Activated T-helper 1 cell treated with anti-CD3 and anti-CD28 coated beads, Interleukin-12 subunit alpha, Interleukin-12 subunit beta, Interleukin-2, Interleukin-4 antibody, amounts not matched to agents 30 ng/mL and 10 ng/mL and 1 ng/mL, durations not matched to agents 14 hours and 24 hours and 36 hours (primary cell): ENCODE results near the gene TMEM115. TPM values are rescaled to one million over a fixed set of nuclear protein-coding genes. Genes with fewer than 3 reads are reported as not detected.

Source experiments
- DNase-seq: peaks from one replicate; pipeline ENCODE4 v3.0.0; 2021; ENCODE audit warnings: low spot score
- H3K27ac Mint-ChIP-seq: one replicate; pipeline ENCODE4 v1.8.0; 2021; ENCODE audit warnings: mild to moderate bottlenecking, mixed read lengths
- H3K27me3 Mint-ChIP-seq: one replicate; pipeline ENCODE4 v1.8.0; 2022; ENCODE audit warnings: mild to moderate bottlenecking, moderate library complexity, mixed read lengths; ENCODE audit not compliant: insufficient read depth
- H3K36me3 Mint-ChIP-seq: one replicate; pipeline ENCODE4 v1.8.0; 2021; ENCODE audit warnings: low read depth, mixed read lengths
- H3K4me1 Mint-ChIP-seq: one replicate; pipeline ENCODE4 v1.8.0; 2021; ENCODE audit warnings: low read depth, mixed read lengths
- H3K4me3 Mint-ChIP-seq: one replicate; pipeline ENCODE4 v1.8.0; 2021; ENCODE audit warnings: mild to moderate bottlenecking, moderate library complexity, mixed read lengths
- H3K9me3 Mint-ChIP-seq: one replicate; pipeline ENCODE4 v1.8.0; 2021; ENCODE audit warnings: mixed read lengths
- intact Hi-C: fragments of 100-400 bp; cut with micrococcal nuclease; formaldehyde crosslinking; loops from one replicate; pipeline ENCODE4 v1.15.1; 2024
- total RNA-seq: library from RNA; stranded (reverse); gene quantifications from 2 replicates; pipeline ENCODE4 v1.2.3, GENCODE V29; 2022

Gene TMEM115
- total RNA-seq, 1 donor from 2014 or later: 25.4 TPM

DNA sequence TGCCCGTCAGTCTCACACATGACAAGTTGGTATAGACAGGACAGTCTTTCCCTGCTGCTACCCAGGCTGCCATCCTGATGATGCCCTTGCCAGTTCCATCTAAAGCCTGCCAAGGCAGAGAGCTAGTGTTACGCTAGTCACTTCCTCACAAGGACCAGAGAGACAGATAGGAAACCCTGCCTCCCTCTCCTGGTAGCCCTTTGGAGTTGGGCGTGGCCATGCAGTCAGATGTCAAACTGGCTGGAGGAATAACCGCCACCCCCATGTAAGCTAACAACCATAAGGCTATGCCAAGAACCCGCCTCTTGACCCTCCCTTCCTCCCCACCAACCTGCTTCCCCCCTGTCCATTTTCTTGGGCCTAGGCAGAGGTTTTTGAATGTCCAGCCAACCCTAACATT, 2.8 kb downstream of the TMEM115 start:
- Mint-ChIP-seq H3K36me3 (peaks cover 18% of the 10 kb centered on the region), H3K27ac (no peak overlapping the region), H3K4me3 (peak overlapping the region; percentile 99), H3K4me1 (peaks cover 46% of the 10 kb centered on the region), H3K27me3 (no peaks in the 10 kb centered on the region), H3K9me3 (no peaks in the 10 kb centered on the region)
- intact Hi-C loops: loop anchor here (10.0 kb wide), 3 partner anchors 1328 to 1698 kb away; partner anchors contain the start of genes DUSP7 and RPL29
- no peak for DNase-seq

DNA sequence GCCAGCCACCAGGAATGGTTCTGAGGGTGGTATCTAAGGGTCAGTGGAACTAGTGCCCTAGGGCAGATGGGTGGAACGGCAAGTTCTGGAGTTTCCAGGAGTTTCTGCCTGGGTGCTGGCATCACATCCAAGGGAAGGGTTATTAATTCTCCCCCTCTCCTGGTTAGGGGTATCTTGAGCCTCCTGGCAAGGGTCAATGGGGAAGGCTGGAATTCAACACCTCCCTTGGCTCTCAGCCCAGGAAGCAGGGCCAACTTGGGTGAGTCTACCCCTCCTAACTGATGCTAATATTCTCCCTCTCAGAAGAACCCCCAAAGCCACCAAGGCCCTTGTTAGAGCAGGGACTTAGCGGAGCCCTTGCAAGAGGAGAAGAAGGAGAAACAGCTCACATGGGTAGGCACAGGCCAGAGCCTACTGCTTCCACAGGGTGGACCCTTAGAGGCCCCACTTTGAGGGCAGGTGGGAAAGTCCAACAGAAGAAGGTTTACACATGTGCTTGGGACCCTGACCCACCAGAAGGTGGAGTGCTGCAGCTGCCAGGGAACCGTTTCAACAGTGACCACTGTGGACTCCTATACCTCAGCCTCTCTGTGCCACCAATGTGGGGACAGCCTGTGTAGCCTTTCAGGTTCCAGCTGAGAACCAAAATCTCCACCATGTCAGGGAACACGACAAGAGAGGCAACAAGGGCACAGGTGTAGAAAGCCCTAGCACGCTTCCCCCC, 3.3 kb downstream of the TMEM115 start:
- Mint-ChIP-seq H3K27me3 (no peaks in the 10 kb centered on the region), H3K4me3 (peak overlapping the region; percentile 99), H3K9me3 (no peaks in the 10 kb centered on the region), H3K4me1 (peaks cover 51% of the 10 kb centered on the region), H3K36me3 (peaks cover 23% of the 10 kb centered on the region), H3K27ac (no peak overlapping the region)
- intact Hi-C loops: loop anchor here (10.0 kb wide), 3 partner anchors 1329 to 1699 kb away; partner anchors contain the start of genes DUSP7 and RPL29
- no peak for DNase-seq

DNA sequence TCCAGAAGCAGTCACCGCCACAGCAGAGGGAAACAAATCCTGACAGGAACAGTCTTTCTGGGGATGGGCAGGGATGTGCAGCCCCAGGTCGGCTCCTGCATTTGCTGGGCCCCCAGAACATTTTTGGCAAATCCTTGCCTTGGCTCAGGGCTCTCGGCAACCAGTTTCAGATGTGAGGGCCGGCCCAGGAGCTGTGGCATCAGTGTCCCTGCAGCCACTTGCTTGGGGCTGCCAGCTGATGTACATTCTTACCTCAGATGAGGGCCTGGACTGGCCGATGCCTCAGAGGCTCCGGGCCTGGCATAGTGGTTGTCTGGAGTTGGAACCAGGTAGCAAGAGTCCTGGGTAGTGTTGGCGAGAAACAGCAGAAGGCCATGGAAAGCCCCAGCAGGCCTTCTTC, 4.5 kb downstream of the TMEM115 start:
- no peak overlapping the region for H3K27ac Mint-ChIP-seq
- H3K27me3 Mint-ChIP-seq: no peaks in the 10 kb centered on the region
- H3K36me3 Mint-ChIP-seq: peaks cover 31% of the 10 kb centered on the region
- H3K4me3 Mint-ChIP-seq: no peak overlapping the region
- no peaks in the 10 kb centered on the region for H3K9me3 Mint-ChIP-seq
- intact Hi-C loops: loop anchor here (10.0 kb wide), 3 partner anchors 1330 to 1700 kb away; partner anchors contain the start of genes DUSP7 and RPL29
- H3K4me1 Mint-ChIP-seq: peaks cover 57% of the 10 kb centered on the region
- no peak for DNase-seq

DNA sequence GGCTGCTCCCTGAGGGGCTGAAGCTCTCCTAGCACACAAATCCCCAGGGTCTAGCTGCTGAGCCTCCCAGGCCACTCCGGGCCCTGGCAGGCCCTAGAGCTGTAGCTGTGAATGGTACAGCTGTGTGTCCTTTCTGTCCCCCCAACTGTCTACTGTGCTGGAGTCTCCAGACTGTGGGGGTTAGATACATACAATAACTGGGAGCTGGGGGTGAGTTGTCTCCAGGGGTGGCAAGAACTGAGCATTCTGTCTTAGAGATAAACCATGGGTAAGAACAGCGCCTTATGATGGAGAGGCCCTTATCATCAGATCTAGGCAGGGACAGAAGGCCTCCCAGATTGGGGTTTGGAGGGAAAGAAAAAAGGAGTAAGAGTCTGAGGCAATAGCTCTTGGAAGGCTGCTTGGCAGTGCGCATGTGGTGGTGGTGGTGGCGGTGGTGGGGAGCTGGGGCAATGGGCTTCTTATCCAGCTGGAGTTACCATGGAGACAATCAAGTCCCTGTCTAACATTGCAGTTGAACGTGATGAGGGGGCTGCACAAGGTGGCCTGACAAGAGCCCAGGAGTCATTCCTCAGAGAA, 5.0 kb downstream of the TMEM115 start:
- no peaks in the 10 kb centered on the region for H3K27me3 Mint-ChIP-seq
- peaks cover 30% of the 10 kb centered on the region for H3K36me3 Mint-ChIP-seq
- H3K27ac Mint-ChIP-seq: no peak overlapping the region
- no peak overlapping the region for H3K4me3 Mint-ChIP-seq
- H3K9me3 Mint-ChIP-seq: no peaks in the 10 kb centered on the region
- H3K4me1 Mint-ChIP-seq: peaks cover 56% of the 10 kb centered on the region
- no peak for DNase-seq
- intact Hi-C loops: loop anchor here (10.0 kb wide), 3 partner anchors 1331 to 1701 kb away; partner anchors contain the start of genes DUSP7 and RPL29

DNA sequence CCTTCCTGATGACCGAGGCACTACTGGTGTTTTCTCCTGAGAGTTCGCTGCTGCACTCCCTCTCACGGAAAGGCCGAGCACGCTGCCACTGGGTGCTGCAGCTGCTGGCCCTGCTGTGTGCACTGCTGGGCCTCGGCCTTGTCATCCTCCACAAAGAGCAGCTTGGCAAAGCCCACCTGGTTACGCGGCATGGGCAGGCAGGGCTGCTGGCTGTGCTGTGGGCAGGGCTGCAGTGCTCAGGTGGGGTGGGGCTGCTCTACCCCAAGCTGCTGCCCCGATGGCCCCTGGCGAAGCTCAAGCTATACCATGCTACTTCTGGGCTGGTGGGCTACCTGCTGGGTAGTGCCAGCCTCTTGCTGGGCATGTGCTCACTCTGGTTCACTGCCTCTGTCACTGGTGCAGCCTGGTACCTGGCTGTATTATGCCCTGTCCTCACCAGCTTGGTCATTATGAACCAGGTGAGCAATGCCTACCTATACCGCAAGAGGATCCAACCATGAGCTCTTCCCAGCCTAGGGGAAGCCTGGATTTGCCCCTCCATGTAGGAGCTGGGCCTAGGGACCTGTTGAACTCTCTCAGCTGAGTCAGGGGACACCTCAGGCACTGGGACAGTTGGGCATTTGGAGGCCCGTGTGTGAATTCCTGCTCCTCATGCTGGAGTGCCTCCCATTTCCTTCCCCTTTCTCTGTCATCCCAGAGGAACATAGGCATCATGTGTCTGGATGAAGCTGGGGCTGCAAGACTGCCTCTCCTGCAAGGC, 5.9 kb downstream of the TMEM115 start:
- Mint-ChIP-seq H3K27me3 (no peaks in the 10 kb centered on the region), H3K4me3 (no peak overlapping the region), H3K4me1 (peaks cover 59% of the 10 kb centered on the region), H3K9me3 (no peaks in the 10 kb centered on the region), H3K36me3 (peaks cover 33% of the 10 kb centered on the region), H3K27ac (no peak overlapping the region)
- intact Hi-C loops: loop anchor here (10.0 kb wide), 3 partner anchors 1331 to 1701 kb away; partner anchors contain the start of genes DUSP7 and RPL29
- DNase-seq: no peak

DNA sequence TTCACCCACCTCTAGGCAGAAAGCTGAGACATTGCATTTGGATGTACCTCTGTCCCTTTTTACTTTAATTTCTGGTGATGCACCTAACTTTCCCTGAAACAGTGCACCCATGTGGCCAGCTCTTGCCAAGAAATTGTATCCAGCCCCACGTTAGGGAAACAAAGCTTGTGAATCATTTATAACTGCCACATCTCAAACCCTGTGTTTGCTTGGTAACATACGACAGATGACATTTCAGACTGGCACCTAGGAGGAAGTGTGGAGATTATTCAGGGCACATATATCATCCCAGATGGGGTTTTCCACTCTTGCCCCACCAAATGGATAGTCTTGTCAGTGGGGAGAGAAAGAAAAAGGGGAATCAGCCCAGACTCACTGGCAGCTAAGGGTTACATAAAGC, 6.5 kb downstream of the TMEM115 start:
- Mint-ChIP-seq H3K9me3 (no peaks in the 10 kb centered on the region), H3K36me3 (peaks cover 33% of the 10 kb centered on the region), H3K4me3 (peak overlapping the region; percentile 30), H3K27me3 (no peaks in the 10 kb centered on the region), H3K27ac (no peak overlapping the region), H3K4me1 (peaks cover 59% of the 10 kb centered on the region)
- intact Hi-C loops: loop anchor here (10.0 kb wide), 3 partner anchors 1332 to 1702 kb away; partner anchors contain the start of genes DUSP7 and RPL29
- DNase-seq: no peak

DNA sequence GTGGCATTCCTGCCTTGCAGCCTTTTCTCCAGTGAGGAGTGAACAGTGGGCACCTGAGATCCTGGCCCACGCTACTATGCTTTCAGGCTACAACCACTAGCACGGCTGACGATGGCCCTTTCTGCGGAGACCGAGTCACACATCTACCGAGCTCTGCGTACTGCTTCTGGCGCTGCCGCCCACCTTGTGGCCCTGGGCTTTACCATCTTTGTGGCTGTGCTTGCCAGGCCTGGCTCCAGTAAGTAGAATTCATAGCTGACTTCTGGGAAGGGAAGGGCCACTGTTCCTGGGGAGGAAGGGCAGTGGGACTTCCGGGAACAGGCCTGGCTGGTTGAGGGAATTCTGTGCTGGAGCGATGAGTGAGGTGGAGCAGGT, 8.0 kb downstream of the TMEM115 start:
- no peak for DNase-seq
- H3K36me3 Mint-ChIP-seq: peaks cover 33% of the 10 kb centered on the region
- intact Hi-C loops: loop anchor here (1.0 to 10.0 kb wide), 8 partner anchors 8 to 1703 kb away; partner anchors contain the start of genes CISH, DUSP7, IFRD2 and RPL29
- H3K4me1 Mint-ChIP-seq: peaks cover 55% of the 10 kb centered on the region
- H3K9me3 Mint-ChIP-seq: no peaks in the 10 kb centered on the region
- no peaks in the 10 kb centered on the region for H3K27me3 Mint-ChIP-seq
- H3K27ac Mint-ChIP-seq: peak overlapping the region; percentile 95
- H3K4me3 Mint-ChIP-seq: peak overlapping the region; percentile 95

DNA sequence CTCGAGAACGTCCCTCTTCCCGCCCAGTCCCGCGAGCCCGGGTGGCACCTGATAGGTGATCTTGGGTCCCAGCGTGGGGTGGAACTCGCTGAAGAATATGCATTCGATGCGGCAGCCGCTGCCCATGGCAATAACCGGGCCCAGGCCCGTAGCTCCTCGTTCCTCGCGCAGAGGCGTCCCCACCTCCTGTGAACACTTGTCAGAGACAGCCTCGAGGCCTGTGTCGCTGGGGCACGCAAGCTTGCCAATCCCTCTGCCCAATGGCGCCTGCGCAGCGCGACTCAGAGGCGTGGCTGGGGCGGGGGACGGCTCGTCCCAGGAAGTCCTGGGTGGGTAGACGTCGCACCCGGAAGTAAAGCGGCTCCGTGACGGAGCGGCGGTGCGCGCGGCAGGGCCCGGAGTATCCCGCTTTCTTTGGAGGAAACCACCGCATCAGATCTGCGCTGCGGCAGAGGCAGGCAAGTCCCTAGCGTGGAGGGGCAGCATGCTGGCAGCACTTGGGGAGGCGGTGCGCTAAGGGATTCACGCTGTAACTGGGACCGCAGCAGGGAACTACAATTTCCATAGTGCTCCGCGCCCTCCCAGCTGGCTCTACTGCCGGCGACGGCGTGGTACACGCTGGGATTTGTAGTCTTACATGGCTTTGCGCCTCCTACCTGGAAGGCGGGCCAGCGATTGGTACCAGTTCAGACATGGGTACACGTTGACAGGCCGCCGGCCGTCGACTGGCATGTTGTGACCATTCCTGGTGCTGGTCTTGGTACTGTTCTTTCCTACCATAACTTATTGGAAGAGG, 8.6 kb downstream of the TMEM115 start, which contains the start of the genes CYB561D2 and NPRL2:
Gene CYB561D2, plus strand, starts transcription at position 336 of the 796 bp plus-strand sequence. CDS start 572 bp downstream, outside the sequence.
Gene NPRL2, minus strand, starts transcription at position 249 of the 796 bp plus-strand sequence. Its CDS starts 123 bp downstream, at position 126.
- peak; percentile 100 for DNase-seq
- Mint-ChIP-seq H3K4me1 (peaks cover 55% of the 10 kb centered on the region), H3K36me3 (peaks cover 33% of the 10 kb centered on the region), H3K4me3 (peak within 1 kb of the TSS; percentile 95), H3K27me3 (no peaks in the 10 kb centered on the region), H3K9me3 (no peaks in the 10 kb centered on the region), H3K27ac (peak within 1 kb of the TSS; percentile 95)
- intact Hi-C loops: loop anchor here (1.0 to 10.0 kb wide), 10 partner anchors 9 to 1704 kb away; partner anchors contain the start of genes CISH, DUSP7, HYAL3 and IFRD2

DNA sequence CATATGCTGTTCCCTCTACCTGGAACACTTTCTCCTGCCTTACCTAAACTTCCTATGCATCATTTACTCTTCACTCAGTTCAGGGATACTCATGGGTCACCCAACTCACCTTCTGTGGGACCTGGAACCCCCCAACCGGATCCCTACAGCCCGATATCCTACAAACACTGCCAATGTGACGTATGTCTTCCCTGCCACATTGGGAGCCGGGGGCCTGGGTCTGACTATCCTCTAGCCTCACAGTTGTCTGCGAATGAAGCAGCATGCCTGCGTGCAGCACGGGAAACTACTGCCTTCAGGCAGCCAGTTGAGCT, 9.2 kb downstream of the TMEM115 start:
- DNase-seq: no peak
- Mint-ChIP-seq H3K9me3 (no peaks in the 10 kb centered on the region), H3K36me3 (peaks cover 30% of the 10 kb centered on the region), H3K27me3 (no peaks in the 10 kb centered on the region), H3K4me3 (peak overlapping the region; percentile 95), H3K27ac (peak overlapping the region; percentile 95), H3K4me1 (peaks cover 56% of the 10 kb centered on the region)
- intact Hi-C loops: loop anchor here (1.0 to 10.0 kb wide), 7 partner anchors 10 to 1705 kb away; partner anchors contain the start of genes CISH, DUSP7, HYAL3 and NAA80

DNA sequence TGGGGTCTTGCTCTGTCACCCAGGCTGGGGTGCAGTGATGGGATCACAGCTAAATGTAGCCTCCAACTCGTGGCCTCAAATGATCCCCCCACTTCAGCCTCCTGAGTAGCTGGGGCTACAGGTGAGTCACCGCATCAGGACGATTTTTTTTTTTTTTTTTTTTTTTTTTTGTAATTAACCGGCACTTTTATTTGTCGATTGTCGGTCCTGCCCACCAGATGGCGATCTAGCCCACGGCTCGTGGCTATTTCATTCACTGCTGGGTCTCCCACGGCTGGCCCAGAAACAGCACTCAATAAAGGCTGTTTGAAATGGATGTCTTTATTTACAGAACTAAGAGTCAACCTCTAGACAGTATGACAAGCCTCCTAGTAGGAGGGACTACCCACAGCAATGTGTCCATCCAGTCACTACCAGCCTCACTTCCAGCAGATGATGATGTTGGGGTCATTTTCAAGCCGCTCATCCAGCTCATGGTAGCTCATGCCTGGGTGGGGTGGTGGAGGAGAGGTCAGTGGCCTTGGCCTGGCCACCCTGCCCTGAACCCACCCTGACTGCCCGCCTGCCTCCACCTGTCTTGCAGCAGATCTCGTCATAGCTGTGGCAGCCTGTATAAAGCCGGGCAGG, 12.0 kb downstream of the TMEM115 start:
- no peaks in the 10 kb centered on the region for H3K9me3 Mint-ChIP-seq
- H3K27me3 Mint-ChIP-seq: no peaks in the 10 kb centered on the region
- peaks cover 22% of the 10 kb centered on the region for H3K36me3 Mint-ChIP-seq
- peak; percentile 66 for DNase-seq
- intact Hi-C loops: loop anchor here (1.0 kb wide), 4 partner anchors 89 to 220 kb away; partner anchors contain the start of gene C3orf18
- H3K4me1 Mint-ChIP-seq: peaks cover 57% of the 10 kb centered on the region
- H3K27ac Mint-ChIP-seq: no peak overlapping the region
- H3K4me3 Mint-ChIP-seq: no peak overlapping the region

DNA sequence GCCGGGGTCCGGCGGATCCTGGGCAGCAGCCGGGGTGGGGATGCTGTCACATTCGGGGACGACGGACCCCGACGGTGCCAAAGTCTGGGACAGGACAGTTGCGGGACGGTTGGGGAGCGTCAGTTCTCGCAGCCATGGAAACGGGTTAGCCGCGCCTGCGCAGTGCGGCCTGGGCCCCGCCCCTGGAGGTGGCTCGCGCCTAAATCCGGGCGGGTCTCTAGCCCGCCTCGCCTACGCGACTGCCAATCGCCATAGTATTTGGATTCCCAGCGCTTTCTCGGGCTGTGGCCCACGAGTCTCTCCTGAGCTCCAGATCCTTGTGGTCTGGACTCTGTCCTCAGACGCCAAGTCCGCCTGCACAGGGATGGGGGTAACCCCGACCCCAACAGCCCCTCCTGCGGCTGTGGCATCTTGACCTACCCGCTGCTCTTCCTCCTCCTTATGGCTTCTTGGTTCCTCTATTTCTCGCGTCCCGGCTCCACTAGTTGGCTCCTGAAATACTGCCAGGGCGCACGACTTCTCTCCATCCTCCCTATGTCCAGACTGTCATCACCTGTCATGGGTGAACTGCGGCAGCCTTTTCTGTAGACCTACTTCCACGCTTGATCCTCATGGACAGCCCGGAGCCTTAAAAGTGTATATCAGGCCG, 13.6 kb downstream of the TMEM115 start, which contains the start of gene ZMYND10:
Gene ZMYND10, minus strand, starts transcription at position 147 of the 649 bp plus-strand sequence. CDS start 153 bp downstream, outside the sequence.
- no peak within 1 kb of the TSS for H3K27ac Mint-ChIP-seq

More for the DNA sequence above, 13.6 kb downstream of the TMEM115 start, which contains the start of gene ZMYND10:
- no peaks in the 10 kb centered on the region for H3K27me3 Mint-ChIP-seq
- peak; percentile 78 for DNase-seq
- no peaks in the 10 kb centered on the region for H3K9me3 Mint-ChIP-seq
- peak within 1 kb of the TSS; percentile 55 for H3K4me3 Mint-ChIP-seq
- peaks cover 51% of the 10 kb centered on the region for H3K4me1 Mint-ChIP-seq
- intact Hi-C loops: no loop called here
- H3K36me3 Mint-ChIP-seq: peaks cover 17% of the 10 kb centered on the region
